GM18858 (cell line): ENCODE measurements around the gene SZT2.

ENCODE experiments used
- ATAC-seq: cut with Tn5 transposase; IDR thresholded peaks from one replicate; pipeline ENCODE4 v1.9.1; 2021; ENCODE audit not compliant: unreplicated experiment

Gene SZT2

GRCh38 chr1:43422995-43423671, 33.4 kb downstream of the SZT2 start:
- no peak for ATAC-seq

GRCh38 chr1:43423672-43424550, 34.2 kb downstream of the SZT2 start:
- ATAC-seq: no peak

GRCh38 chr1:43425045-43425444, 35.3 kb downstream of the SZT2 start:
- ATAC-seq: no peak

- ATAC-seq: no peak
Observed at GRCh38 chr1:43426221-43426620, 36.5 kb downstream of the SZT2 start.

- ATAC-seq: no peak
Observed at GRCh38 chr1:43427524-43427923, 37.8 kb downstream of the SZT2 start.

DNA sequence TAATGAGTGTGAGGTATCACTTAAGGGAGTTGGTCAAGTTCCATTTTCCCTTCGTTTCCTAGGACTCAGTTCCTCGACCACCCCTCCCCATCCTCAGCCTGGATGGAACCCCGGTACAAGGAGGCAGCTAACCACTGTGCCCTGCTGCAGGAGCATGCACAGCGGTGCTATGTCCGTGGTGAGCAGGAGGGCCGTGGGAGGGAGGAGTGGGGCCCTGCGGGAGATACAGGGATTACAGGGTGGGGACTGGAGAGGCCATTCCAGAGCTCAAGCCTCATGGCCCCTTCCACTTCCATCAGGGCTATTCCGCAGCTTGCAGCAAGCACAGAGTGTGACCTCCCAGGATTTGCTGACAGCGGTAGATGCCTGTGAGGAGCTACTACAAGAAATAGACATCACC, 38.2 kb downstream of the SZT2 start:
- ATAC-seq: no peak

DNA sequence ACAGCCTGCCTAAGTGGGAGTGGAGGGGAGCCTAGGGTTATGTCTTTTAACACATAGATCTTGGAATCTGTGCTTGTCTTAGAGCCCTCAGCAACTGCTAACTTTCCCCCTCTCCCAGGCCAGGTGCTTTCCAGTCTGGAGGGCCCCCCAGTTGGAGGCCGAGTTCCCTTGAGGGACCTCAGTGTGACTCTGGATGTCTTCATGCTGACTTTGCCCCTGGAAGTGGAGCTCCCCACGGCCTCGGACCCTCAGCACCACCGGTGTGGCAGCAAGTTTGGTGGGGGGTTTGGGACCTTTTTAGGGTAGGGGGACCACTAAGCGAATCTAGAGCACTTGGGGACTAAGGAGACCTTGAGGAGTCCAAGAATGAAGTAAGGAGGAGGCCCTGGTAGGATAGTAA, 41.1 kb downstream of the SZT2 start:
- no peak for ATAC-seq

DNA sequence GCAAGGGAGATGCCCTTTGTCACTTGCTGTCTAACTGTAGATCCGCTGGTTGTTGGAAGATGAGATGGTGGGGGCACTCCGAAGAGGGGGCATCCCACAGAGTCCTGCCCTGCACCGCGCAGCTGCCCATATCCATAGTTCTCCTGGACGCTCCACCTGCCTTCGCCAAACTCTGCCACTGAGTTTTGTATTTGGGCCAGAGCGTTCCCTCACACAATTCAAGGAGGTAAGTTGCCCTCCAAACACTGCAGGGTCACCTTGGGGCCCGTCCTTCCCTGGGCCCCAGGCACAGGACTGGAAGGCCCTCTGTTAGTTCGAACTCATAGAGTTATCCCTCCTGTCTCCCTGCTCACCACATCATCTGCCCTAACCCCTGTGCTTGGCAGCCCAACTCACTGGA, 42.0 kb downstream of the SZT2 start:
- ATAC-seq: no peak

- no peak for ATAC-seq
Observed at GRCh38 chr1:43432171-43432860, 42.6 kb downstream of the SZT2 start.

GRCh38 chr1:43432907-43433306, 43.2 kb downstream of the SZT2 start:
- no peak for ATAC-seq

DNA sequence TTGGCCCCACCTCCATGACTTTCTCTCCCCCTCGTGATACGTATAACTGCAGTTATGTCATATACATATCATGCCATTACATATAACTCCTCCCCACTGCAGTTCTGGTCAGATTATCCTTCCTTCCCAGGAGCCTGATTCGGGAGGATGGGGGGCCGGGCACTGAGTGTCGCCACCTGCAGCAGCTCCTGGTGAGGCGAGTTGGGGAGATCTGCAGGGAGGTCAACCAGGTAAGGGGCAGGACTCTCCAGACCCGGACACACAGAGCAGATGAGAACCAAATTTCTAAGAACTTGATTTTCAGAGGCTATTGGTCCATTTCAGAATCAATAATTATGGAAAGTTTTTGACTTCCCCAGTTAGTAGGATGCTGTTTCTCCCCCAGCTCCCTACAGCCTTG, 44.6 kb downstream of the SZT2 start:
- no peak for ATAC-seq

- no peak for ATAC-seq
Observed at GRCh38 chr1:43435146-43436145, 45.7 kb downstream of the SZT2 start.

- ATAC-seq: no peak
Observed at GRCh38 chr1:43436371-43436770, 46.7 kb downstream of the SZT2 start.

GRCh38 chr1:43437031-43437973, 47.6 kb downstream of the SZT2 start:
- no peak for ATAC-seq

DNA sequence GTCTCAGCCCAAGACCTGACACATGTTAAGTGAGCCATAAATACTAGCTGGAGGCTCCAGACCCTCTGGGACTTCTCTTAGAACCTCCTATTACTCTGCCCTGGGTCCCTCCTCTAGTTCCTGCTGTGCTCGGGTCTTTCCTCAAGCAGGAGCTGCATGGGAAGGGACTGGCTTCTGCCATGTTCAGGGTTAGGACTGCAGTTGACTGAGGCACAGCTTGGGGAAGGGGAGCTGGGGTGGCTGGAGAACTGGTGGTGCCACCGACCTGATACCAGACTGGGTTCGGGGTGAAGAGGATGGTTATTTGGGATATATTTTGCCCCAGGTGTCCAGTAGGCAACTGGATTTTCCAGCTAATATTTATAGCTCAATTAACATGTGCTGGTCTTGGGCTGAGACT, 48.3 kb downstream of the SZT2 start:
- ATAC-seq: no peak

DNA sequence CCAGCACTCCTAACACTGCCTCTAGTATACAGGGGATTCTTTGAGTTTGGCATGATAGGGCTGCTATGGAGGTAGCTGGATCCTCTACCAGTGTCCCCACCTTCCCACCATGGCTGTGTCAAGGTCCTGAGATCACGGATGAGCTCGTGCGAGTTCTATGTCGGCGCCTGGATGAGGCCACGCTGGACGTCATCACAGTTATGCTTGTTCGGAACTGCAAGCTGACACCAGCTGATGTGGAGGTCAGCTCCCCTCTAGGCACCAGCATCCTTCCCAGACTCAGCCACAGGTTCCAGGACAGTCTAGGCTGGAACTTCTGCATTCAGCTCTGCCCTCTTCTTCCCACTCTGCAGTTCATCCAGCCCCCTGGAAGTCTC, 48.9 kb downstream of the SZT2 start:
- no peak for ATAC-seq

DNA sequence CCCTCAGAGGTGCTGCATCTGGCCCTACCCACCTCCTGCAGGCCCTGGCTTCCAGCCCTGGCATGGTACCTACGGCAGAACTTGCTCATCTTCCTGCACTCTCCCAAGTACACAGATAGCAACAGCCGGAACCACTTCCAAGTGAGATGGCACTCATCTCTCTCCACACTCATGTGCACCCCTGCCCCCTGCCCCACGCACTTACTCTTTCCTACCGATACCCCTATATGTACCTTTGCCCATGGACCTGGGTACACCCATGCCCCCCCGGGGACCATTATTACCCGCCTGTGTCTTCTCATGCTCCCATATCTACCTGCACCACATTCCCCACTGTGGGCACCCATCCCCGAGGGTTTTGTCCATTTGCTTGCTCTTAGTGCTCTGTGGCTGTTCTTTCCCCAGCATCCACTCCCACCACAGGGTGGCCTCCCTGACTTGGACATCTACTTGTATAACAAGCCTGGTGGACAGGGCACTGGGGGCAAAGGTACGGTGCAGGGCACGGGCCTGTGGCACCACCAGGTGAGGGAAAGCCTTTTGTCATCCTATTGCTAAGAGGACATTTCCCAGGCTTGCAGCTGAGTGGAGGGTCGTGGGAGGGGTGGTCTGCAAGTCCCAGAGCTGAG, 49.4 kb downstream of the SZT2 start:
- no peak for ATAC-seq

- no peak for ATAC-seq
Observed at GRCh38 chr1:43439781-43440180, 50.1 kb downstream of the SZT2 start.

DNA sequence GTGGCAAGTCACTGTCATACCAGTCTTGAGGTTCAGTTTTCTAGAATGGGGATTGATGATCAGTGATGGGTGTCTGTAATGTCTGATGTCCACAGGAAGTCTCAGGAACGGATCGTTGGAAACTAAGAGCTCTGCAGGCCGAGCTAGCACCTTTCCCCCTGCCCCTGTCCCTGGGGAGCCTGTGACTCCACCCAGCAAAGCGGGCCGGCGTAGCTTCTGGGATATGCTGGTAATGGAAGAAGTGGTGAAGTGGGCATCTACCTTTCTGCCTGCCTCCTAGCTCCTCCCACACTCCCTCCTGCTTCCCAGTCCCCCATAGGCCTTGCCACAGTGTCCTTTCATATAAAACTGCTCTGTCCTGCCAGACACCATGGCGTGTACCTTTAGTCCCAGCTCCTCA, 50.7 kb downstream of the SZT2 start:
- ATAC-seq: no peak
